GM12801 (cell line): ENCODE measurements around the gene ZSWIM3.

Source experiments
- CTCF ChIP-seq: IDR thresholded peaks from one replicate; pipeline ENCODE4 v1.5.1; 2011; ENCODE audit warnings: control low read depth; ENCODE audit not compliant: insufficient read length; ENCODE audit errors: extremely low read depth

Gene ZSWIM3

GRCh38 chr20:45826381-45827019 is 30.9 kb upstream of the ZSWIM3 start:
- TF ChIP-seq CTCF: no peak

- no peak for TF ChIP-seq CTCF
These were observed 30.3 kb upstream of the ZSWIM3 start, which contains the start of gene TNNC2 for GRCh38 chr20:45827030-45827652. Gene TNNC2 (minus strand): TSS chr20:45827312. CDS start chr20:45827248, 64 bp downstream.

- TF ChIP-seq CTCF: no peak
These were observed 29.7 kb upstream of the ZSWIM3 start for GRCh38 chr20:45827712-45828111.

GRCh38 chr20:45828589-45828988 is 28.8 kb upstream of the ZSWIM3 start:
- TF ChIP-seq CTCF: no peak

- no peak for TF ChIP-seq CTCF
These were observed 24.8 kb upstream of the ZSWIM3 start for GRCh38 chr20:45832619-45833018.

GRCh38 chr20:45833030-45833882 is 24.2 kb upstream of the ZSWIM3 start, which contains the start of gene SNX21:
Gene SNX21 (plus strand): TSS chr20:45833799. CDS start chr20:45833920, 121 bp downstream.
- TF ChIP-seq CTCF: no peak
